Neural cell (in vitro differentiated cells): ENCODE results near the gene PDE1A. TPM values are rescaled to one million over a fixed set of nuclear protein-coding genes. Genes with fewer than 3 reads are reported as not detected.

Experiments
- H2AFZ ChIP-seq: fragments of 200-600, 300-800 bp; sonication (generic), shearing (Covaris generic); 2 replicates; pipeline ENCODE4 v1.6.0; 2014; ENCODE audit warnings: low read depth, mild to moderate bottlenecking, antibody characterized with exemption, low read length, moderate library complexity
- H3F3A ChIP-seq: fragments of 200-600 bp; shearing (Covaris generic); 2 replicates; pipeline ENCODE4 v1.6.1; 2016; ENCODE audit warnings: mild to moderate bottlenecking, moderate library complexity, mixed read lengths, antibody characterized with exemption, low read length; ENCODE audit not compliant: insufficient read depth, poor library complexity, severe bottlenecking
- H3K27ac ChIP-seq: fragments of 200-600, 300-800 bp; sonication (generic), shearing (Covaris generic); 2 replicates; pipeline ENCODE4 v1.5.1; 2014; ENCODE audit warnings: mild to moderate bottlenecking, low read length, moderate library complexity
- H3K27me3 ChIP-seq: fragments of 300-800, 200-600 bp; sonication (generic), shearing (Covaris generic); 2 replicates; pipeline ENCODE4 v1.6.0; 2014; ENCODE audit warnings: mild to moderate bottlenecking, low read depth, low read length, moderate library complexity; ENCODE audit not compliant: insufficient read depth
- H3K36me3 ChIP-seq: fragments of 300-800, 200-600 bp; sonication (generic), shearing (Covaris generic); 2 replicates; pipeline ENCODE4 v1.5.1; 2014; ENCODE audit warnings: mild to moderate bottlenecking, antibody characterized with exemption, low read length, moderate library complexity; ENCODE audit not compliant: insufficient read depth
- H3K4me2 ChIP-seq: fragments of 300-800, 200-600 bp; sonication (generic), shearing (Covaris generic); 2 replicates; pipeline ENCODE4 v1.6.0; 2014; ENCODE audit warnings: mild to moderate bottlenecking, low read length
- H3K4me3 ChIP-seq: fragments of 300-800, 200-600 bp; sonication (generic), shearing (Covaris generic); 2 replicates; pipeline ENCODE4 v1.5.1; 2014; ENCODE audit warnings: mild to moderate bottlenecking, low read length, moderate library complexity
- H3K79me2 ChIP-seq: fragments of 200-600 bp; shearing (Covaris generic); replicated peaks from 2 replicates; pipeline ENCODE4 v1.6.0; 2014; ENCODE audit warnings: mild to moderate bottlenecking, low read length, moderate library complexity; ENCODE audit not compliant: insufficient read depth
- H3K9ac ChIP-seq: fragments of 300-800, 200-600 bp; sonication (generic), shearing (Covaris generic); 2 replicates; pipeline ENCODE4 v1.6.1; 2016; ENCODE audit warnings: mild to moderate bottlenecking, low read length, mixed read lengths
- H3K9me2 ChIP-seq: fragments of 200-600 bp; shearing (Covaris generic); 2 replicates; pipeline ENCODE4 v1.6.1; 2016; ENCODE audit warnings: mild to moderate bottlenecking, low read length, mixed read lengths; ENCODE audit not compliant: insufficient read depth
- H3K9me3 ChIP-seq: fragments of 200-600, 300-800 bp; sonication (generic), shearing (Covaris generic); 2 replicates; pipeline ENCODE4 v1.6.1; 2016; ENCODE audit warnings: mild to moderate bottlenecking, mixed run types, low read length, moderate library complexity, mixed read lengths
- H4K20me1 ChIP-seq: fragments of 200-600 bp; shearing (Covaris generic); 2 replicates; pipeline ENCODE4 v1.6.1; 2016; ENCODE audit warnings: mild to moderate bottlenecking, mixed run types; ENCODE audit not compliant: insufficient read depth
- CTCF ChIP-seq: fragments of 450-650 bp; IDR thresholded peaks from 2 replicates; pipeline ENCODE4 v1.5.1; 2014; ENCODE audit warnings: antibody characterized with exemption, mild to moderate bottlenecking, moderate library complexity; ENCODE audit not compliant: poor library complexity, severe bottlenecking
- EP300 ChIP-seq: fragments of 450-650 bp; conservative IDR thresholded peaks from 2 replicates; pipeline ENCODE4 v1.6.1; 2014; ENCODE audit warnings: antibody characterized with exemption, mild to moderate bottlenecking, moderate library complexity; ENCODE audit not compliant: poor library complexity, severe bottlenecking
- EZH2 ChIP-seq: fragments of 200-600, 300-800 bp; shearing (Covaris generic), sonication (generic); IDR thresholded peaks from 2 replicates; pipeline ENCODE4 v1.6.1; 2014; ENCODE audit warnings: antibody characterized with exemption, low read length, borderline replicate concordance, mild to moderate bottlenecking; ENCODE audit not compliant: insufficient read depth, poor library complexity, severe bottlenecking
- MXI1 ChIP-seq: fragments of 450-650 bp; conservative IDR thresholded peaks from 2 replicates; pipeline ENCODE4 v1.6.1; 2014; ENCODE audit warnings: antibody characterized with exemption, mild to moderate bottlenecking; ENCODE audit not compliant: poor library complexity, severe bottlenecking
- POLR2AphosphoS5 ChIP-seq: IDR thresholded peaks from 2 replicates; pipeline ENCODE4 v1.6.1; 2012
- RAD21 ChIP-seq: fragments of 450-650 bp; conservative IDR thresholded peaks from 2 replicates; pipeline ENCODE4 v1.6.1; 2014; ENCODE audit warnings: antibody characterized with exemption, mild to moderate bottlenecking, moderate library complexity
- REST ChIP-seq: IDR thresholded peaks from 2 replicates; pipeline ENCODE4 v1.6.1; 2012; ENCODE audit warnings: borderline replicate concordance
- SMC3 ChIP-seq: fragments of 450-650 bp; conservative IDR thresholded peaks from 2 replicates; pipeline ENCODE4 v1.6.1; 2014; ENCODE audit warnings: antibody characterized with exemption, mild to moderate bottlenecking, moderate library complexity; ENCODE audit not compliant: poor library complexity
- TAF1 ChIP-seq: IDR thresholded peaks from 2 replicates; pipeline ENCODE4 v1.6.1; 2012; ENCODE audit warnings: low read depth
- polyA plus RNA-seq: library from polyadenylated mRNA; depleted of rRNA; stranded (reverse); fragments of >200 nt; gene quantifications from 2 replicates; pipeline ENCODE4 v1.2.3, GENCODE V29; 2014

Gene PDE1A
- polyA plus RNA-seq, 1 donor from 2014 or later, result 1.6 TPM

GRCh38 chr2:182220335-182220734 is 206.5 kb downstream of the PDE1A start:
- Histone ChIP-seq H3K36me3 (no peaks in the 10 kb centered on the region), H3K27ac (peak overlapping the region; percentile 87), H3K9me2 (no peaks in the 10 kb centered on the region), H3K4me2 (peak overlapping the region; percentile 71), H3F3A (peaks cover 8% of the 10 kb centered on the region), H3K9me3 (no peaks in the 10 kb centered on the region), H3K9ac (peak overlapping the region; percentile 45), H3K4me3 (peak overlapping the region; percentile 47), H2AFZ (peak overlapping the region; percentile 56), H3K27me3 (no peaks in the 10 kb centered on the region), H4K20me1 (no peaks in the 10 kb centered on the region), H3K79me2 (no peaks in the 10 kb centered on the region)
- TF ChIP-seq EP300 (peak; percentile 69), SMC3 (peak; percentile 41), EZH2 (no peak), POLR2AphosphoS5 (peak; percentile 39), MXI1 (peak; percentile 68), REST (peak; percentile 52), TAF1 (no peak), RAD21 (peak; percentile 35)

- TF ChIP-seq REST, result no peak
- TF ChIP-seq EZH2, result no peak
- TF ChIP-seq POLR2AphosphoS5, result no peak
- TF ChIP-seq RAD21, result no peak
- no peak for TF ChIP-seq TAF1
- TF ChIP-seq CTCF, result no peak
- TF ChIP-seq SMC3, result no peak
- TF ChIP-seq EP300, result no peak
- TF ChIP-seq MXI1, result no peak
- Histone ChIP-seq H3K36me3 (no peaks in the 10 kb centered on the region), H3K4me2 (no peak overlapping the region), H3K79me2 (no peaks in the 10 kb centered on the region), H3K4me3 (no peak overlapping the region), H3K27me3 (no peaks in the 10 kb centered on the region), H3K27ac (no peak overlapping the region), H4K20me1 (no peaks in the 10 kb centered on the region), H2AFZ (no peak overlapping the region), H3K9me3 (no peaks in the 10 kb centered on the region), H3K9me2 (no peaks in the 10 kb centered on the region), H3F3A (no peaks in the 10 kb centered on the region), H3K9ac (no peak overlapping the region)
These were observed 216.2 kb downstream of the PDE1A start for GRCh38 chr2:182210669-182211068.
